GM12878 (cell line): ENCODE data around the gene AGPAT4. TPM values are rescaled to one million over a fixed set of nuclear protein-coding genes. Genes with fewer than 3 reads are reported as not detected.

Source experiments
- ATAC-seq: fragments of 200-7000 bp; cut with Tn5 transposase; 3 replicates; pipeline ENCODE4 v1.9.1; 2020; ENCODE audit warnings: mild to moderate bottlenecking, moderate library complexity
- BruUV-seq: library from RNA; stranded (reverse); fragments of 400-500 nt; replicated peaks from 2 replicates; lab custom pipeline; 2021; lab: Mats Ljungman, UMichigan
- CTCF ChIA-PET: fragments of 300-600 bp; sonication (Branson Sonifier 250); formaldehyde crosslinking; extraction: SDS; loops from one replicate; lab custom pipeline; 2021; ENCODE audit warnings: inconsistent platforms; lab: Yijun Ruan, JAX
- POLR2A ChIA-PET: fragments of 350-600 bp; formaldehyde crosslinking; extraction: SDS; loops from one replicate; lab custom pipeline; 2021; ENCODE audit warnings: inconsistent platforms; lab: Charles Lee
- RAD21 ChIA-PET: fragments of 300-600 bp; sonication (Branson Sonifier 250); formaldehyde crosslinking; loops from one replicate; lab custom pipeline; 2023; ENCODE audit warnings: antibody characterized with exemption; ENCODE audit not compliant: unreplicated experiment; lab: Charles Lee
- SMC1A ChIA-PET: fragments of 300-600 bp; sonication (Branson Sonifier 250); formaldehyde crosslinking; loops from one replicate; lab custom pipeline; 2023; ENCODE audit not compliant: unreplicated experiment, uncharacterized antibody; lab: Charles Lee
- DNase-seq: peaks from one replicate; pipeline ENCODE4 v3.0.0-alpha.2; 2011; ENCODE audit warnings: low read depth, low spot score
- FAIRE-seq: peaks from 3 replicates; lab custom pipeline; 2011; peaks lifted over from hg19 to GRCh38; lab: Jason Lieb, UNC
- H2AFZ ChIP-seq: 2 replicates; pipeline ENCODE4 v1.6.0; 2011; ENCODE audit warnings: low read depth, low read length, control low read depth; ENCODE audit not compliant: control insufficient read depth
- H3K27ac ChIP-seq: 2 replicates; pipeline ENCODE4 v1.5.1; 2011; ENCODE audit warnings: control low read depth; ENCODE audit not compliant: control insufficient read depth, insufficient read depth
- H3K27me3 ChIP-seq, 2 experiments: replicated peaks in 1 of 2; 2 replicates each; pipeline versions ENCODE4 v1.6.0 to v1.6.1; 2011; ENCODE audit warnings: low read length in 1 of 2; ENCODE audit not compliant: control insufficient read depth in 2 of 2, insufficient read depth in 2 of 2
- H3K36me3 ChIP-seq, 2 experiments: 2 replicates each; pipeline ENCODE4 v1.5.1; 2011; ENCODE audit warnings: low read length in 1 of 2; ENCODE audit not compliant: control insufficient read depth in 2 of 2, insufficient read depth in 2 of 2
- H3K4me1 ChIP-seq: 2 replicates; pipeline ENCODE4 v1.6.1; 2011; ENCODE audit warnings: mild to moderate bottlenecking, low read length, moderate library complexity, mixed read lengths; ENCODE audit not compliant: control insufficient read depth, insufficient read depth
- H3K4me2 ChIP-seq: 2 replicates; pipeline ENCODE4 v1.6.0; 2011; ENCODE audit warnings: control low read depth; ENCODE audit not compliant: control insufficient read depth, insufficient read depth
- H3K4me3 ChIP-seq: fragments of 200-600 bp; sonication (generic); 2 replicates; pipeline ENCODE4 v1.5.1; 2016
- H3K79me2 ChIP-seq: 2 replicates; pipeline ENCODE4 v1.6.0; 2011; ENCODE audit warnings: low read length; ENCODE audit not compliant: control insufficient read depth, insufficient read depth
- H3K9ac ChIP-seq: 2 replicates; pipeline ENCODE4 v1.8.0; 2011; ENCODE audit warnings: low read length, control low read depth, mixed read lengths; ENCODE audit not compliant: control insufficient read depth, insufficient read depth
- H3K9me3 ChIP-seq: replicated peaks from 3 replicates; pipeline ENCODE4 v1.5.1; 2011; ENCODE audit warnings: mild to moderate bottlenecking, low read length; ENCODE audit not compliant: control insufficient read depth, insufficient read depth
- H4K20me1 ChIP-seq: 2 replicates; pipeline ENCODE4 v1.6.0; 2011; ENCODE audit not compliant: control insufficient read depth, insufficient read depth
- EP300 ChIP-seq, 2 experiments: fragments of 150-350 bp in 1 of 2; IDR thresholded peaks; 2 replicates each; pipeline ENCODE4 v1.6.1; 2011 to 2012; ENCODE audit warnings: low read depth in 2 of 2, low read length in 2 of 2, borderline replicate concordance in 1 of 2, improper control_type of control experiment in 1 of 2, inconsistent platforms in 1 of 2; ENCODE audit not compliant: control insufficient read depth in 1 of 2
- ETV6 ChIP-seq, 2 experiments: fragments of 450-650 bp in 1 of 2; IDR thresholded peaks in 1 of 2; conservative IDR thresholded peaks in 1 of 2; 2 replicates each; pipeline ENCODE4 v1.6.1; 2014; ENCODE audit warnings: antibody characterized with exemption in 1 of 2, borderline replicate concordance in 1 of 2, low read depth in 1 of 2, mild to moderate bottlenecking in 1 of 2, moderate library complexity in 1 of 2
- GABPA ChIP-seq: IDR thresholded peaks from 2 replicates; pipeline ENCODE4 v1.6.1; 2014; ENCODE audit warnings: antibody characterized with exemption, low read depth, mild to moderate bottlenecking, inconsistent platforms
- IRF5 ChIP-seq: fragments of 450-650 bp; IDR thresholded peaks from 2 replicates; pipeline ENCODE4 v1.6.1; 2017; ENCODE audit warnings: borderline replicate concordance
- KAT2A ChIP-seq: conservative IDR thresholded peaks from 2 replicates; pipeline ENCODE4 v1.6.1; 2011; ENCODE audit warnings: low read depth, low read length; ENCODE audit not compliant: control insufficient read depth
- MYC ChIP-seq: IDR thresholded peaks from 2 replicates; pipeline ENCODE4 v1.6.1; 2011; ENCODE audit warnings: mild to moderate bottlenecking, low read length, moderate library complexity, inconsistent platforms; ENCODE audit not compliant: insufficient read depth, insufficient replicate concordance, insufficient read length, severe bottlenecking
- NKRF ChIP-seq: fragments of 450-650 bp; conservative IDR thresholded peaks from 2 replicates; pipeline ENCODE4 v1.6.1; 2017; ENCODE audit warnings: mild to moderate bottlenecking, moderate library complexity
- PRDM15 ChIP-seq: fragments of 450-650 bp; formaldehyde crosslinking; IDR thresholded peaks from 2 replicates; pipeline ENCODE4 v1.4.0; 2020; ENCODE audit warnings: mild to moderate bottlenecking, moderate library complexity
- SIX5 ChIP-seq: IDR thresholded peaks from 2 replicates; pipeline ENCODE4 v1.6.1; 2011; ENCODE audit warnings: mild to moderate bottlenecking, low read depth, low read length, moderate library complexity; ENCODE audit not compliant: severe bottlenecking
- SPI1 ChIP-seq: IDR thresholded peaks from 2 replicates; pipeline ENCODE4 v1.6.1; 2011; ENCODE audit warnings: low read depth, mild to moderate bottlenecking, low read length, moderate library complexity, borderline replicate concordance; ENCODE audit not compliant: insufficient read depth
- TCF12 ChIP-seq: IDR thresholded peaks from 2 replicates; pipeline ENCODE4 v1.6.1; 2011; ENCODE audit warnings: low read depth, mild to moderate bottlenecking, low read length
- TCF7 ChIP-seq: IDR thresholded peaks from 2 replicates; pipeline ENCODE4 v1.6.1; 2014; ENCODE audit warnings: antibody characterized with exemption, borderline replicate concordance
- ZSCAN29 ChIP-seq: fragments of 450-650 bp; IDR thresholded peaks from 2 replicates; pipeline ENCODE4 v1.6.1; 2017; ENCODE audit warnings: mild to moderate bottlenecking, moderate library complexity
- WGBS: methylation state at CpG from one replicate; pipeline ENCODE4 v1.1.6; 2016; ENCODE audit warnings: low lambda C conversion rate; ENCODE audit not compliant: insufficient replicate concordance, insufficient coverage; ENCODE audit errors: missing lambda C conversion rate; 5-methylcytosine and 5-hydroxymethylcytosine counted together
- in situ Hi-C: fragments of 300-500 bp; cut with MboI; formaldehyde crosslinking; loops from 9 replicates; pipeline ENCODE4 v1.14.3; 2018; ENCODE audit warnings: mixed read lengths
- intact Hi-C: fragments of 100-400 bp; cut with micrococcal nuclease; formaldehyde crosslinking; loops from one replicate; pipeline ENCODE4 v1.14.2; 2022; ENCODE audit not compliant: unreplicated experiment
- polyA plus RNA-seq, 11 experiments: library from polyadenylated mRNA; depleted of rRNA in 4 of 11; unstranded in 6 of 11; stranded (reverse) in 5 of 11; fragments of >200 nt; fragmentation: Nextera tagmentation in 4 of 11; fragmentation: Illumina TruSeq in 1 of 11; extraction: Ambion mirVana in 4 of 11; extraction: Trizol in 1 of 11; gene quantifications; 1 replicate in 1 of 11; 2 replicates in 10 of 11; pipeline versions ENCODE4 v1.2.1 to v1.2.3, GENCODE V29; 2011 to 2016; ENCODE audit warnings: inconsistent platforms in 2 of 11, missing spikeins in 2 of 11, low read depth in 1 of 11
- total RNA-seq, 4 experiments: library from RNA; depleted of rRNA in 3 of 4; stranded (reverse); fragments of >200 nt in 3 of 4; fragmentation: Illumina TruSeq in 1 of 4; extraction: Trizol in 1 of 4; gene quantifications; 2 replicates each; pipeline versions ENCODE4 v1.2.1 to v1.2.3, GENCODE V29; 2013 to 2021

Gene AGPAT4
- total and polyA plus RNA-seq, 10 of the 15 experiments (the other 5 are each of a cell fraction or from before 2014, with no cell fraction given): 0.34 to 2.2 (median 1.3) TPM

GRCh38 chr6:161094955-161095354 is 178.9 kb downstream of the AGPAT4 start:
- intact Hi-C loops: no loop called here
- BruUV-seq: no TSS peak
- Histone ChIP-seq H3K27ac (no peak overlapping the region), H3K9me3 (no peaks in the 10 kb centered on the region), H3K27me3 (no peaks in the 10 kb centered on the region), H3K36me3 (peaks cover 5 to 15% of the 10 kb centered on the region in 2 experiments; a peak in 3 of 4 replicates), H3K79me2 (no peaks in the 10 kb centered on the region), H3K4me2 (no peak overlapping the region), H2AFZ (no peak overlapping the region), H3K4me3 (no peak overlapping the region), H3K4me1 (no peaks in the 10 kb centered on the region), H4K20me1 (no peaks in the 10 kb centered on the region), H3K9ac (no peak overlapping the region)
- ATAC-seq: no peak
- no peak for DNase-seq
- in situ Hi-C loops: no loop called here
- ChIA-PET RAD21 (no interaction called here), POLR2A (no interaction called here), SMC1A (no interaction called here), CTCF (no interaction called here)
- peak; percentile 78 for FAIRE-seq
- 85% methylated on average over 5 of the region's 5 CpGs for WGBS
- TF ChIP-seq NKRF: no peak
- no peak for TF ChIP-seq MYC
- no peak for TF ChIP-seq IRF5
- no peak for TF ChIP-seq SIX5
- no peak for TF ChIP-seq SPI1
- no peak for TF ChIP-seq GABPA
- no peak for TF ChIP-seq KAT2A
- TF ChIP-seq PRDM15 (CRISPR knock-in tag): no peak
- no peak for TF ChIP-seq ETV6 (conservative IDR thresholded peaks at IDR 0.05 in 1 of 2, IDR thresholded peaks at IDR 0.05 in 1 of 2; ENCODE audit: borderline replicate concordance in 1 of 2, low read depth in 1 of 2)
- TF ChIP-seq EP300 (IDR thresholded peaks at IDR 0.05; ENCODE audit: borderline replicate concordance in 1 of 2, control insufficient read depth in 1 of 2, low read depth in 2 of 2, low read length in 2 of 2): no peak
- TF ChIP-seq TCF12: no peak
- no peak for TF ChIP-seq ZSCAN29
- TF ChIP-seq TCF7: no peak
